K562 (cell line): ENCODE measurements around the gene CEP68. TPM values are rescaled to one million over a fixed set of nuclear protein-coding genes. Genes with fewer than 3 reads are reported as not detected.

Source experiments
- BCL6 ChIP-seq: fragments of 250-450 bp; sonication (Bioruptor Pico); IDR thresholded peaks from 2 replicates; pipeline ENCODE4 v1.4.0; 2020
- BHLHE40 ChIP-seq: IDR thresholded peaks from 2 replicates; pipeline ENCODE4 v1.6.1; 2011; ENCODE audit warnings: low read length, improper control_type of control experiment
- BRD4 ChIP-seq: fragments of 200-600 bp; sonication (generic); IDR thresholded peaks from 2 replicates; pipeline ENCODE4 v1.6.1; 2017; ENCODE audit warnings: inconsistent platforms
- HDAC2 ChIP-seq: fragments of 450-650 bp; IDR thresholded peaks from 2 replicates; pipeline ENCODE4 v1.6.1; 2016; ENCODE audit warnings: mild to moderate bottlenecking
- HMGN3 ChIP-seq: IDR thresholded peaks from 2 replicates; pipeline ENCODE4 v1.6.1; 2011; ENCODE audit warnings: borderline replicate concordance, low read depth, mild to moderate bottlenecking, mixed read lengths, low read length; ENCODE audit not compliant: insufficient read length; ENCODE audit errors: extremely low read depth
- KLF16 ChIP-seq: IDR thresholded peaks from 2 replicates; pipeline ENCODE4 v1.6.1; 2016; ENCODE audit warnings: antibody characterized with exemption
- LARP7 ChIP-seq: fragments of 450-650 bp; IDR thresholded peaks from 2 replicates; pipeline ENCODE4 v1.6.1; 2016
- POLR3A ChIP-seq: IDR thresholded peaks from 2 replicates; pipeline ENCODE4 v1.6.1; 2011; ENCODE audit warnings: borderline replicate concordance, mild to moderate bottlenecking, moderate library complexity; ENCODE audit not compliant: insufficient read length, insufficient read depth; ENCODE audit errors: extremely low read depth
- RBM25 ChIP-seq: fragments of 200-400 bp; formaldehyde crosslinking; IDR thresholded peaks from 2 replicates; pipeline ENCODE4 v1.6.1; 2018; ENCODE audit warnings: low read length, low read depth, moderate library complexity; ENCODE audit not compliant: severe bottlenecking
- SNRNP70 ChIP-seq: fragments of 200-400 bp; formaldehyde crosslinking; optimal IDR thresholded peaks from 2 replicates; pipeline ENCODE3; 2017; ENCODE audit warnings: low read depth, low read length
- ZKSCAN3 ChIP-seq: fragments of 250-450 bp; sonication (Bioruptor Pico); IDR thresholded peaks from 2 replicates; pipeline ENCODE4 v1.4.0; 2020
- ZNF124 ChIP-seq: sonication (generic); formaldehyde crosslinking; IDR thresholded peaks from 2 replicates; pipeline ENCODE4 v1.8.1; 2022; ENCODE audit warnings: missing genetic modification reagents
- ZNF23 ChIP-seq: fragments of 250-450 bp; sonication (Bioruptor Pico); IDR thresholded peaks from 2 replicates; pipeline ENCODE4 v1.4.0; 2020; ENCODE audit warnings: mild to moderate bottlenecking
- ZNF239 ChIP-seq: fragments of 250-450 bp; sonication (Bioruptor Pico); IDR thresholded peaks from 2 replicates; pipeline ENCODE4 v1.4.0; 2020; ENCODE audit warnings: mild to moderate bottlenecking
- ZNF41 ChIP-seq: fragments of 250-450 bp; sonication (Bioruptor Pico); conservative IDR thresholded peaks from 2 replicates; pipeline ENCODE4 v1.4.0; 2020; ENCODE audit warnings: mild to moderate bottlenecking
- ZNF431 ChIP-seq: sonication (generic); formaldehyde crosslinking; IDR thresholded peaks from 2 replicates; pipeline ENCODE4 v1.8.0; 2022; ENCODE audit warnings: mild to moderate bottlenecking, missing genetic modification reagents
- ZNF699 ChIP-seq: fragments of 250-450 bp; sonication (Bioruptor Pico); IDR thresholded peaks from 2 replicates; pipeline ENCODE4 v1.8.0; 2021; ENCODE audit warnings: mild to moderate bottlenecking, moderate library complexity; ENCODE audit not compliant: insufficient replicate concordance
- polyA plus RNA-seq, 8 experiments: library from polyadenylated mRNA; depleted of rRNA in 4 of 8; stranded (reverse) in 5 of 8; unstranded in 3 of 8; fragments of >200 nt; fragmentation: Nextera tagmentation in 2 of 8; fragmentation: Illumina TruSeq in 1 of 8; extraction: Ambion mirVana in 2 of 8; extraction: Trizol in 1 of 8; gene quantifications; 2 replicates each; pipeline versions ENCODE4 v1.2.1 to v1.2.3, GENCODE V29; 2011 to 2014; ENCODE audit warnings: inconsistent platforms in 1 of 8, missing spikeins in 1 of 8
- total RNA-seq, 7 experiments: library from RNA; depleted of rRNA in 6 of 7; stranded (reverse); fragments of >200 nt in 6 of 7; fragmentation: Illumina TruSeq in 2 of 7; extraction: Trizol in 2 of 7; gene quantifications; 2 replicates each; pipeline versions ENCODE4 v1.2.1 to v1.2.3, GENCODE V29; 2011 to 2021; ENCODE audit warnings: low replicate concordance in 1 of 7
- TF ChIP-seq, protein P1 (sequence below): fragments of 450-650 bp; IDR thresholded peaks from 2 replicates; pipeline ENCODE4 v1.6.1; 2016; ENCODE audit warnings: mild to moderate bottlenecking
- TF ChIP-seq, protein P2 (sequence below): sonication (generic); formaldehyde crosslinking; IDR thresholded peaks from 2 replicates; pipeline ENCODE4 v1.4.0; 2020; ENCODE audit warnings: mild to moderate bottlenecking, missing genetic modification reagents
- TF ChIP-seq, protein P3 (sequence below): sonication (generic); formaldehyde crosslinking; IDR thresholded peaks from 2 replicates; pipeline ENCODE4 v1.8.0; 2022; ENCODE audit warnings: missing genetic modification reagents, mild to moderate bottlenecking, borderline replicate concordance
- TF ChIP-seq, protein P4 (sequence below): fragments of 450-650 bp; formaldehyde crosslinking; IDR thresholded peaks from 2 replicates; pipeline ENCODE4 v1.4.0; 2022; ENCODE audit warnings: missing genetic modification characterization
- TF ChIP-seq, protein P5 (sequence below): fragments of 450-650 bp; formaldehyde crosslinking; IDR thresholded peaks from 2 replicates; pipeline ENCODE4 v1.4.0; 2022; ENCODE audit warnings: mild to moderate bottlenecking, moderate library complexity

CEP68 gene
- total and polyA plus RNA-seq, 9 of the 15 experiments (the other 6 are each of a cell fraction or from before 2014, with no cell fraction given): 1.4 to 8.5 (median 5.2) TPM

DNA sequence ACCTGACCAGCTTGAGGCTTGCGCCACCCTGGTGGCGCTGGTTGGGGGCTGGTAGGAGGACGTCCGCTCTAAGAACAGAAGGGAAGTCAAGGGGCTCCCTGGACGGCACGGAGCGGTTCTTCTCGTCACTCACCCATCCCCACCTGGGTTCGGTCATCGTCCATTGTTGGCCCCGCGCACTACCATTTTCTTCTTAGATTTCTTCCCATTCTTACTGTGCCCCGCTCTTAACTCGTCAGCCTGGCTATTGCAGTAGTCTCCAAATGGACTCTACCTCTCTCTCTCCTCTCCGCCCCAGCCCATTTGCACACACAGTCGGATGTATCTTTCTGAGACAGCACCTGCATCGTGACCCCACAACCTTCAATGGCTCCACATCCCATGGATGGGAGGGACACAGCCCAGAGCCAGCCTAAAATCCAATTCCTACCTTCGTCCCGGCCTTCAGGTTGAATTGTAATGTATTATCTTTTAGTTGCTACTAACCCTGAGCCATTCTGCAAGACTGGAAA, 74.5 kb downstream of the CEP68 start (continued):
- TF ChIP-seq ZNF699 (CRISPR knock-in tag): no peak
- TF ChIP-seq BRD4: no peak
- no peak for TF ChIP-seq ZNF23 (CRISPR knock-in tag)
- TF ChIP-seq, protein P1, sequence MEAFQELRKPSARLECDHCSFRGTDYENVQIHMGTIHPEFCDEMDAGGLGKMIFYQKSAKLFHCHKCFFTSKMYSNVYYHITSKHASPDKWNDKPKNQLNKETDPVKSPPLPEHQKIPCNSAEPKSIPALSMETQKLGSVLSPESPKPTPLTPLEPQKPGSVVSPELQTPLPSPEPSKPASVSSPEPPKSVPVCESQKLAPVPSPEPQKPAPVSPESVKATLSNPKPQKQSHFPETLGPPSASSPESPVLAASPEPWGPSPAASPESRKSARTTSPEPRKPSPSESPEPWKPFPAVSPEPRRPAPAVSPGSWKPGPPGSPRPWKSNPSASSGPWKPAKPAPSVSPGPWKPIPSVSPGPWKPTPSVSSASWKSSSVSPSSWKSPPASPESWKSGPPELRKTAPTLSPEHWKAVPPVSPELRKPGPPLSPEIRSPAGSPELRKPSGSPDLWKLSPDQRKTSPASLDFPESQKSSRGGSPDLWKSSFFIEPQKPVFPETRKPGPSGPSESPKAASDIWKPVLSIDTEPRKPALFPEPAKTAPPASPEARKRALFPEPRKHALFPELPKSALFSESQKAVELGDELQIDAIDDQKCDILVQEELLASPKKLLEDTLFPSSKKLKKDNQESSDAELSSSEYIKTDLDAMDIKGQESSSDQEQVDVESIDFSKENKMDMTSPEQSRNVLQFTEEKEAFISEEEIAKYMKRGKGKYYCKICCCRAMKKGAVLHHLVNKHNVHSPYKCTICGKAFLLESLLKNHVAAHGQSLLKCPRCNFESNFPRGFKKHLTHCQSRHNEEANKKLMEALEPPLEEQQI: no peak
- peak; percentile 71; the same call in 1 of the 2 replicates for TF ChIP-seq HDAC2
- no peak for TF ChIP-seq LARP7
- TF ChIP-seq, protein P2, sequence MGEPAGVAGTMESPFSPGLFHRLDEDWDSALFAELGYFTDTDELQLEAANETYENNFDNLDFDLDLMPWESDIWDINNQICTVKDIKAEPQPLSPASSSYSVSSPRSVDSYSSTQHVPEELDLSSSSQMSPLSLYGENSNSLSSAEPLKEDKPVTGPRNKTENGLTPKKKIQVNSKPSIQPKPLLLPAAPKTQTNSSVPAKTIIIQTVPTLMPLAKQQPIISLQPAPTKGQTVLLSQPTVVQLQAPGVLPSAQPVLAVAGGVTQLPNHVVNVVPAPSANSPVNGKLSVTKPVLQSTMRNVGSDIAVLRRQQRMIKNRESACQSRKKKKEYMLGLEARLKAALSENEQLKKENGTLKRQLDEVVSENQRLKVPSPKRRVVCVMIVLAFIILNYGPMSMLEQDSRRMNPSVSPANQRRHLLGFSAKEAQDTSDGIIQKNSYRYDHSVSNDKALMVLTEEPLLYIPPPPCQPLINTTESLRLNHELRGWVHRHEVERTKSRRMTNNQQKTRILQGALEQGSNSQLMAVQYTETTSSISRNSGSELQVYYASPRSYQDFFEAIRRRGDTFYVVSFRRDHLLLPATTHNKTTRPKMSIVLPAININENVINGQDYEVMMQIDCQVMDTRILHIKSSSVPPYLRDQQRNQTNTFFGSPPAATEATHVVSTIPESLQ: no peak
- TF ChIP-seq KLF16: no peak
- no peak for TF ChIP-seq ZNF124 (CRISPR knock-in tag)
- no peak for TF ChIP-seq BHLHE40
- TF ChIP-seq, protein P3, sequence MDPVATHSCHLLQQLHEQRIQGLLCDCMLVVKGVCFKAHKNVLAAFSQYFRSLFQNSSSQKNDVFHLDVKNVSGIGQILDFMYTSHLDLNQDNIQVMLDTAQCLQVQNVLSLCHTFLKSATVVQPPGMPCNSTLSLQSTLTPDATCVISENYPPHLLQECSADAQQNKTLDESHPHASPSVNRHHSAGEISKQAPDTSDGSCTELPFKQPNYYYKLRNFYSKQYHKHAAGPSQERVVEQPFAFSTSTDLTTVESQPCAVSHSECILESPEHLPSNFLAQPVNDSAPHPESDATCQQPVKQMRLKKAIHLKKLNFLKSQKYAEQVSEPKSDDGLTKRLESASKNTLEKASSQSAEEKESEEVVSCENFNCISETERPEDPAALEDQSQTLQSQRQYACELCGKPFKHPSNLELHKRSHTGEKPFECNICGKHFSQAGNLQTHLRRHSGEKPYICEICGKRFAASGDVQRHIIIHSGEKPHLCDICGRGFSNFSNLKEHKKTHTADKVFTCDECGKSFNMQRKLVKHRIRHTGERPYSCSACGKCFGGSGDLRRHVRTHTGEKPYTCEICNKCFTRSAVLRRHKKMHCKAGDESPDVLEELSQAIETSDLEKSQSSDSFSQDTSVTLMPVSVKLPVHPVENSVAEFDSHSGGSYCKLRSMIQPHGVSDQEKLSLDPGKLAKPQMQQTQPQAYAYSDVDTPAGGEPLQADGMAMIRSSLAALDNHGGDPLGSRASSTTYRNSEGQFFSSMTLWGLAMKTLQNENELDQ: no peak
- TF ChIP-seq, protein P4, sequence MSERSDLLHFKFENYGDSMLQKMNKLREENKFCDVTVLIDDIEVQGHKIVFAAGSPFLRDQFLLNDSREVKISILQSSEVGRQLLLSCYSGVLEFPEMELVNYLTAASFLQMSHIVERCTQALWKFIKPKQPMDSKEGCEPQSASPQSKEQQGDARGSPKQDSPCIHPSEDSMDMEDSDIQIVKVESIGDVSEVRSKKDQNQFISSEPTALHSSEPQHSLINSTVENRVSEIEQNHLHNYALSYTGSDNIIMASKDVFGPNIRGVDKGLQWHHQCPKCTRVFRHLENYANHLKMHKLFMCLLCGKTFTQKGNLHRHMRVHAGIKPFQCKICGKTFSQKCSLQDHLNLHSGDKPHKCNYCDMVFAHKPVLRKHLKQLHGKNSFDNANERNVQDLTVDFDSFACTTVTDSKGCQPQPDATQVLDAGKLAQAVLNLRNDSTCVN (CRISPR knock-in tag): peak; percentile 91
- no peak for TF ChIP-seq HMGN3
- TF ChIP-seq, protein P5, sequence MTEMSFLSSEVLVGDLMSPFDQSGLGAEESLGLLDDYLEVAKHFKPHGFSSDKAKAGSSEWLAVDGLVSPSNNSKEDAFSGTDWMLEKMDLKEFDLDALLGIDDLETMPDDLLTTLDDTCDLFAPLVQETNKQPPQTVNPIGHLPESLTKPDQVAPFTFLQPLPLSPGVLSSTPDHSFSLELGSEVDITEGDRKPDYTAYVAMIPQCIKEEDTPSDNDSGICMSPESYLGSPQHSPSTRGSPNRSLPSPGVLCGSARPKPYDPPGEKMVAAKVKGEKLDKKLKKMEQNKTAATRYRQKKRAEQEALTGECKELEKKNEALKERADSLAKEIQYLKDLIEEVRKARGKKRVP (CRISPR knock-in tag): no peak
- TF ChIP-seq BCL6: no peak
- no peak for TF ChIP-seq ZKSCAN3
- peak; percentile 63 for TF ChIP-seq RBM25
- TF ChIP-seq POLR3A: no peak
- no peak for TF ChIP-seq SNRNP70
- TF ChIP-seq ZNF431 (CRISPR knock-in tag): no peak
- TF ChIP-seq ZNF239 (CRISPR knock-in tag): no peak
- TF ChIP-seq ZNF41 (CRISPR knock-in tag): 0 out of 2 replicates have a peak, but pooled peaks have one; percentile 39
